NCI-H1105 (cell line): ENCODE measurements around the gene SMIM1.

ENCODE experiments used
- DNase-seq: peaks from one replicate; lab custom pipeline; 2025; lab: John Stamatoyannopoulos, UW

SMIM1 gene

DNA sequence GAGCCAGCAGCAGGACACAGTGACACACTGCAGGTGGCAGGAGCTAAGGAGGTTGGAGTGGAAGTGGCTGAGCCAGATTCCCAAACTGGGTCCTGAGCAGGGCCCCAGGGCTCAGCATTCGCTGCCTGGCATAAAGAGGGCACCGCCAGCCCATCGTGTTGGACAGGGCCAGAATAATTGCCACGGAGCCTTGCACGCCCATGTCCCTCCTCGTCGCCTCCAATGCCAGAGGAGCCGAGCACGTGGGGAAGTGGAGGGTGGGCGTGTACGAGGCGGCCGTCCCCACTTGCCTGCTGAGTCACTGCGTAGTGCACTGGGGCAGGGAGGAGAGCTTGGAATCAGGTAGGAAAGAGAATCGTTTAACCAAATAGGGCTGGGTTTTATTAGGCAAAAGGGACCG lies 49.9 kb downstream of the SMIM1 start:
- DNase-seq: no peak

DNA sequence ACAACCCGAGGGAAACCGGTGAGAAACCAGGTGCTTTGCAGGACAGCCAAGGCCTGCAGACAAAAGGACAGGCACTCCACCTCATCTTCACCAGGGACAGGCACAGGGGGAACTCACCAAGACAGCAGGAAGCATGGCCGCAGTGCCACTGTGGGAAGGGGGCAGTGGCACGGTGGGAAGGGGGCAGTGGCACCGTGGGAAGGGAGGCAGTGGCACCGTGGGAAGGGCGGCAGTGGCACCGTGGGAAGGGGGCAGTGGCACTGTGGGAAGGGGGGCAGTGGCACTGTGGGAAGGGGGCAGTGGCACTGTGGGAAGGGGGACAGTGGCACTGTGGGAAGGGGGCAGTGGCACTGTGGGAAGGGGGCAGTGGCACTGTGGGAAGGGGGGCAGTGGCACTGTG lies 52.1 kb downstream of the SMIM1 start:
- DNase-seq: no peak

DNA sequence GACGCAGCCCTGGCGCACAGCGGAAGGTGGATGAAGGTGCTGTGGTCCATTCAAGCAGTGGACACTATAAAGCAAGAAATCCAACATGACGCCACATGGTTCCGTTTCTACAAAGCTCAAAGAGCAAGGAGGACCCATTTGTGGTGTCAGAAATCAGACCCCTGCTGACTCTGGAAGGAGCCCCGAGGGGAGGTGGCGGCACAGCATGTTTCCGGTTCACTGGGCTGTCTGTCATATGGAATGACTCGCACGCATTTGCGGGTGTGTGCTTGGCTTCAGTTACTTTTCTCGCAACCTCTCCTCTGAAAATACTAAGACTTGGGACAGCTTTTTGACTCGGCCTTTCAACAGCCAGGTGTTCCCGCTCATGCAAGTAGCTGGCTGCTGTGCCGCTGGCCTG lies 52.8 kb downstream of the SMIM1 start:
- DNase-seq: no peak
